ENCODE measurements around the gene PMF1. TPM values are rescaled to one million over a fixed set of nuclear protein-coding genes. Genes with fewer than 3 reads are reported as not detected.

The PMF1 gene
- total and polyA plus RNA-seq, 2 of the 13 experiments (the other 11 are each of a cell fraction or from before 2014, with no cell fraction given), result 72.5 to 89.0 TPM

- TF ChIP-seq FOXA1 (IDR thresholded peaks at IDR 0.05), result no peak
- 0 out of 2 replicates have a peak, but pooled peaks have one; percentile 40 for TF ChIP-seq FOXA1 (CRISPR knock-in tag; IDR thresholded peaks at IDR 0.05)
- TF ChIP-seq CBX1 (IDR thresholded peaks at IDR 0.05; ENCODE audit: low read depth), result peak; percentile 81
- peak; percentile 43 for TF ChIP-seq TBL1XR1 (IDR thresholded peaks at IDR 0.05; ENCODE audit: borderline replicate concordance, low read length, partially characterized antibody)
- TF ChIP-seq ZBTB40 (IDR thresholded peaks at IDR 0.05), result peak; percentile 100
- TF ChIP-seq ZBTB40 (CRISPR knock-in tag; IDR thresholded peaks at IDR 0.05), result peak; percentile 100
- peak; percentile 71; the same call in 1 of the 2 replicates for TF ChIP-seq MEF2D (CRISPR knock-in tag; IDR thresholded peaks at IDR 0.05)
- 0 out of 2 replicates have a peak, but pooled peaks have one; percentile 36 for TF ChIP-seq BRF2 (CRISPR knock-in tag; IDR thresholded peaks at IDR 0.05)
- peak; percentile 91 for TF ChIP-seq ZNF44 (CRISPR knock-in tag; IDR thresholded peaks at IDR 0.05)
- peak; percentile 23; the same call in 1 of the 2 replicates for TF ChIP-seq ZNF280D (CRISPR knock-in tag; IDR thresholded peaks at IDR 0.05)
- TF ChIP-seq ZFP82 (CRISPR knock-in tag; IDR thresholded peaks at IDR 0.05; ENCODE audit: borderline replicate concordance), result no peak
- no peak for TF ChIP-seq NR1H2 (CRISPR knock-in tag; IDR thresholded peaks at IDR 0.05; ENCODE audit: borderline replicate concordance, low read depth)
- peak; percentile 84 for TF ChIP-seq CREM (IDR thresholded peaks at IDR 0.05)
- TF ChIP-seq CREM (CRISPR knock-in tag; IDR thresholded peaks at IDR 0.05), result no peak
- no peak for TF ChIP-seq RBM22 (optimal IDR thresholded peaks at IDR 0.05; ENCODE audit: low read length)
- TF ChIP-seq ZNF576 (CRISPR knock-in tag; IDR thresholded peaks at IDR 0.05), result no peak
- peak; percentile 76; the same call in 1 of the 2 replicates for TF ChIP-seq ZSCAN9 (CRISPR knock-in tag; IDR thresholded peaks at IDR 0.05; ENCODE audit: borderline replicate concordance)
Measured at GRCh38 chr1:156282479-156283222, 69.8 kb downstream of the PMF1 start, which contains the start of gene SMG5 (continued).

Measured in HepG2 (cell line).